OCI-LY7 (cell line): ENCODE measurements around the gene ZNF75A. TPM values are rescaled to one million over a fixed set of nuclear protein-coding genes. Genes with fewer than 3 reads are reported as not detected.
"Not testable (repeated sequence)": the region's sequence is repeated elsewhere in the genome, so short reads cannot be mapped to it uniquely, and the experiment has no call there.

ENCODE experiments used
- BruUV-seq: library from RNA; stranded (reverse); fragments of 400-500 nt; replicated peaks from 2 replicates; lab custom pipeline; 2021; lab: Mats Ljungman, UMichigan
- CTCF ChIA-PET: fragments of 300-600 bp; sonication (Branson Sonifier 250); formaldehyde crosslinking; loops from one replicate; lab custom pipeline; 2022; ENCODE audit warnings: antibody characterized with exemption; ENCODE audit not compliant: unreplicated experiment; lab: Charles Lee
- POLR2A ChIA-PET: fragments of 300-600 bp; sonication (Branson Sonifier 250); formaldehyde crosslinking; loops from one replicate; lab custom pipeline; 2022; ENCODE audit warnings: antibody characterized with exemption; lab: Charles Lee
- DNase-seq: peaks from one replicate; pipeline ENCODE4 v3.0.0-alpha.2; 2015; ENCODE audit warnings: low spot score
- H2AFZ ChIP-seq: fragments of 200-600 bp; sonication (generic), shearing (Covaris generic); 2 replicates; pipeline ENCODE4 v1.6.1; 2014; ENCODE audit warnings: mild to moderate bottlenecking, antibody characterized with exemption, low read length, moderate library complexity
- H3K27ac ChIP-seq: fragments of 200-600 bp; sonication (generic); 2 replicates; pipeline ENCODE4 v1.5.1; 2014; ENCODE audit warnings: mixed run types, low read depth, mild to moderate bottlenecking, moderate library complexity, low read length, inconsistent platforms; ENCODE audit not compliant: poor library complexity, severe bottlenecking
- H3K36me3 ChIP-seq: fragments of 200-600 bp; sonication (generic); 2 replicates; pipeline ENCODE4 v1.6.1; 2014; ENCODE audit warnings: mild to moderate bottlenecking, antibody characterized with exemption, low read length, moderate library complexity, mixed read lengths; ENCODE audit not compliant: insufficient read depth
- H3K4me1 ChIP-seq: fragments of 200-600 bp; sonication (generic); 2 replicates; pipeline ENCODE4 v1.5.1; 2014; ENCODE audit warnings: mild to moderate bottlenecking, low read length; ENCODE audit not compliant: insufficient read depth, poor library complexity, severe bottlenecking
- H3K4me2 ChIP-seq: fragments of 200-600 bp; sonication (generic); 2 replicates; pipeline ENCODE4 v1.6.1; 2014; ENCODE audit warnings: mild to moderate bottlenecking, low read length
- H3K4me3 ChIP-seq: fragments of 200-600 bp; sonication (generic); 2 replicates; pipeline ENCODE4 v1.5.1; 2014; ENCODE audit warnings: mild to moderate bottlenecking, low read depth, low read length; ENCODE audit not compliant: poor library complexity, severe bottlenecking
- H3K79me2 ChIP-seq: fragments of 200-600 bp; sonication (generic); 2 replicates; pipeline ENCODE4 v1.6.1; 2016; ENCODE audit warnings: low read depth, mild to moderate bottlenecking, low read length, moderate library complexity, mixed read lengths; ENCODE audit not compliant: insufficient read depth
- H3K9me2 ChIP-seq: fragments of 200-600 bp; sonication (generic); 2 replicates; pipeline ENCODE4 v1.6.1; 2016; ENCODE audit warnings: mild to moderate bottlenecking, low read length, mixed read lengths; ENCODE audit not compliant: insufficient read depth
- H3K9me3 ChIP-seq: fragments of 200-600 bp; sonication (generic); 2 replicates; pipeline ENCODE4 v1.6.1; 2014; ENCODE audit warnings: mild to moderate bottlenecking, mixed run types, low read length, mixed read lengths
- H4K20me1 ChIP-seq: fragments of 200-600 bp; sonication (generic); 2 replicates; pipeline ENCODE4 v1.6.1; 2014; ENCODE audit warnings: mild to moderate bottlenecking, antibody characterized with exemption, low read length, moderate library complexity, mixed read lengths; ENCODE audit not compliant: insufficient read depth
- CTCF ChIP-seq: fragments of 200-600 bp; sonication (generic); conservative IDR thresholded peaks from 2 replicates; pipeline ENCODE4 v1.5.1; 2014; ENCODE audit warnings: mild to moderate bottlenecking, antibody characterized with exemption, low read length, moderate library complexity, mixed read lengths
- EZH2phosphoT487 ChIP-seq: fragments of 200-600 bp; sonication (generic); IDR thresholded peaks from 2 replicates; pipeline ENCODE4 v1.6.1; 2018; ENCODE audit warnings: low read depth, borderline replicate concordance, mild to moderate bottlenecking, mixed run types, antibody characterized with exemption, low read length, moderate library complexity, mixed read lengths
- intact Hi-C: fragments of 100-400 bp; cut with micrococcal nuclease; formaldehyde crosslinking; loops from one replicate; pipeline ENCODE4 v1.10.0; 2022; ENCODE audit not compliant: unreplicated experiment
- total RNA-seq, 2 experiments: library from RNA; depleted of rRNA in 1 of 2; stranded (reverse); fragments of >200 nt in 1 of 2; shearing (Covaris generic) in 1 of 2; gene quantifications; 2 replicates each; pipeline ENCODE4 v1.2.3, GENCODE V29; 2014 to 2022

The ZNF75A gene
- total RNA-seq, 2 experiments from 2014 or later, result 2.6 to 23.0 TPM

- Histone ChIP-seq H4K20me1 (no peaks in the 10 kb centered on the region), H3K4me3 (no peak overlapping the region), H3K4me2 (no peak overlapping the region), H2AFZ (no peak overlapping the region), H3K27ac (no peak overlapping the region), H3K9me3 (no peaks in the 10 kb centered on the region), H3K4me1 (peaks cover 15% of the 10 kb centered on the region), H3K36me3 (no peaks in the 10 kb centered on the region), H3K79me2 (peaks cover 4% of the 10 kb centered on the region; the same call in 1 of the 2 replicates), H3K9me2 (no peaks in the 10 kb centered on the region)
- no peak for TF ChIP-seq EZH2phosphoT487
- no peak for TF ChIP-seq CTCF
- BruUV-seq, result no TSS peak
- intact Hi-C loops, result loop anchor here (5.0 to 10.0 kb wide), 2 partner anchors 99 to 113 kb away; no protein-coding TSS in a partner anchor
- POLR2A ChIA-PET, result interaction anchor here (0.7 kb wide), 1 partner anchor 191 kb away, joined by 3 read pairs; no protein-coding TSS in a partner anchor
- CTCF ChIA-PET, result interaction anchor here (0.6 to 1.3 kb wide), 2 partner anchors 8 to 12 kb away, joined by 3 to 8 read pairs; no protein-coding TSS in a partner anchor
- DNase-seq, result no peak
Observed at GRCh38 chr16:3268294-3268693, 37.0 kb upstream of the ZNF75A start.

GRCh38 chr16:3270718-3271117 is 34.6 kb upstream of the ZNF75A start:
- H3K79me2 ChIP-seq, H2AFZ ChIP-seq, H3K4me2 ChIP-seq, intact Hi-C loops, H3K27ac ChIP-seq, H3K4me3 ChIP-seq, CTCF ChIA-PET, H3K9me3 ChIP-seq, BruUV-seq, DNase-seq, POLR2A ChIA-PET, H3K36me3 ChIP-seq, H3K9me2 ChIP-seq, H4K20me1 ChIP-seq: not testable (repeated sequence)
- peaks cover 20% of the 10 kb centered on the region for H3K4me1 ChIP-seq

GRCh38 chr16:3271281-3271680 is 34.0 kb upstream of the ZNF75A start:
- H3K9me3 ChIP-seq, H3K4me2 ChIP-seq, CTCF ChIA-PET, DNase-seq, POLR2A ChIA-PET, H4K20me1 ChIP-seq, H2AFZ ChIP-seq, H3K9me2 ChIP-seq, H3K79me2 ChIP-seq, intact Hi-C loops, H3K27ac ChIP-seq, H3K4me3 ChIP-seq, BruUV-seq, H3K36me3 ChIP-seq: not testable (repeated sequence)
- peaks cover 20% of the 10 kb centered on the region for H3K4me1 ChIP-seq

GRCh38 chr16:3274490-3274889 is 30.8 kb upstream of the ZNF75A start:
- CTCF ChIA-PET, result no interaction called here
- Histone ChIP-seq H3K36me3 (no peaks in the 10 kb centered on the region), H3K4me2 (peak overlapping the region; percentile 25; the same call in 1 of the 2 replicates), H2AFZ (peak overlapping the region; percentile 56; the same call in 1 of the 2 replicates), H3K9me2 (no peaks in the 10 kb centered on the region), H4K20me1 (no peaks in the 10 kb centered on the region), H3K9me3 (no peaks in the 10 kb centered on the region), H3K79me2 (no peaks in the 10 kb centered on the region), H3K4me3 (no peak overlapping the region), H3K27ac (peak overlapping the region; percentile 39), H3K4me1 (peaks cover 12% of the 10 kb centered on the region)
- no TSS peak for BruUV-seq
- DNase-seq, result peak; percentile 60
- intact Hi-C loops, result no loop called here
- no peak for TF ChIP-seq EZH2phosphoT487
- no peak for TF ChIP-seq CTCF
- POLR2A ChIA-PET, result no interaction called here
